ENCODE measurements around the gene EYS.
"Not testable (repeated sequence)": the region's sequence is repeated elsewhere in the genome, so short reads cannot be mapped to it uniquely, and the experiment has no call there.

The EYS gene

GRCh38 chr6:65081756-65082155 is 625.3 kb downstream of the EYS start:
- no peak for DNase-seq (ENCODE audit: low spot score)

GRCh38 chr6:65075705-65076230 is 631.3 kb downstream of the EYS start:
- DNase-seq (ENCODE audit: low spot score), result no peak

GRCh38 chr6:65072500-65072899 is 634.5 kb downstream of the EYS start:
- no peak for DNase-seq (ENCODE audit: low spot score)

GRCh38 chr6:65071480-65071879 is 635.5 kb downstream of the EYS start:
- DNase-seq (ENCODE audit: low spot score), result no peak

GRCh38 chr6:65064844-65065243 is 642.2 kb downstream of the EYS start:
- DNase-seq (ENCODE audit: low spot score), result no peak

- DNase-seq (ENCODE audit: low spot score), result no peak
These were observed 647.5 kb downstream of the EYS start for GRCh38 chr6:65059568-65059967.

GRCh38 chr6:65055545-65055944 is 651.5 kb downstream of the EYS start:
- no peak for DNase-seq (ENCODE audit: low spot score)

GRCh38 chr6:65052626-65053025 is 654.4 kb downstream of the EYS start:
- no peak for DNase-seq (ENCODE audit: low spot score)

- no peak for DNase-seq (ENCODE audit: low spot score)
These were observed 661.2 kb downstream of the EYS start for GRCh38 chr6:65045801-65046200.

- DNase-seq (ENCODE audit: low spot score), result no peak
These were observed 693.0 kb downstream of the EYS start for GRCh38 chr6:65014006-65014405.

GRCh38 chr6:65006788-65007187 is 700.2 kb downstream of the EYS start:
- no peak for DNase-seq (ENCODE audit: low spot score)

GRCh38 chr6:65004283-65004682 is 702.7 kb downstream of the EYS start:
- no peak for DNase-seq (ENCODE audit: low spot score)

- DNase-seq (ENCODE audit: low spot score), result not testable (repeated sequence)
These were observed 704.1 kb downstream of the EYS start for GRCh38 chr6:65002882-65003281.

- DNase-seq (ENCODE audit: low spot score), result no peak
These were observed 706.2 kb downstream of the EYS start for GRCh38 chr6:65000815-65001214.

- DNase-seq (ENCODE audit: low spot score), result no peak
These were observed 708.8 kb downstream of the EYS start for GRCh38 chr6:64998204-64998603.

- DNase-seq (ENCODE audit: low spot score), result no peak
These were observed 710.7 kb downstream of the EYS start for GRCh38 chr6:64996301-64996700.

- no peak for DNase-seq (ENCODE audit: low spot score)
These were observed 716.2 kb downstream of the EYS start for GRCh38 chr6:64990652-64991304.

- DNase-seq (ENCODE audit: low spot score), result no peak
These were observed 718.9 kb downstream of the EYS start for GRCh38 chr6:64988148-64988547.

- no peak for DNase-seq (ENCODE audit: low spot score)
These were observed 720.0 kb downstream of the EYS start for GRCh38 chr6:64987066-64987465.

GRCh38 chr6:64985726-64986125 is 721.3 kb downstream of the EYS start:
- no peak for DNase-seq (ENCODE audit: low spot score)

- no peak for DNase-seq (ENCODE audit: low spot score)
These were observed 722.1 kb downstream of the EYS start for GRCh38 chr6:64984948-64985347.

GRCh38 chr6:64983089-64983488 is 723.9 kb downstream of the EYS start:
- DNase-seq (ENCODE audit: low spot score), result no peak

- DNase-seq (ENCODE audit: low spot score), result no peak
These were observed 733.9 kb downstream of the EYS start for GRCh38 chr6:64973142-64973541.

GRCh38 chr6:64969139-64969538 is 737.9 kb downstream of the EYS start:
- no peak for DNase-seq (ENCODE audit: low spot score)

All from Ammon's horn (tissue), 1 donor.